PC-9 (cell line): Measurements from ENCODE around the gene VPS13D.

Source experiments
- EZH2 ChIP-seq: fragments of 200-600 bp; sonication (generic); IDR thresholded peaks from 2 replicates; pipeline ENCODE4 v1.8.0; 2017; ENCODE audit warnings: antibody characterized with exemption, low read depth
- TF ChIP-seq, protein P1 (sequence below): fragments of 200-600 bp; sonication (generic); conservative IDR thresholded peaks from 2 replicates; pipeline ENCODE4 v1.6.1; 2017; ENCODE audit warnings: mixed run types, antibody characterized with exemption, mild to moderate bottlenecking, moderate library complexity

DNA sequence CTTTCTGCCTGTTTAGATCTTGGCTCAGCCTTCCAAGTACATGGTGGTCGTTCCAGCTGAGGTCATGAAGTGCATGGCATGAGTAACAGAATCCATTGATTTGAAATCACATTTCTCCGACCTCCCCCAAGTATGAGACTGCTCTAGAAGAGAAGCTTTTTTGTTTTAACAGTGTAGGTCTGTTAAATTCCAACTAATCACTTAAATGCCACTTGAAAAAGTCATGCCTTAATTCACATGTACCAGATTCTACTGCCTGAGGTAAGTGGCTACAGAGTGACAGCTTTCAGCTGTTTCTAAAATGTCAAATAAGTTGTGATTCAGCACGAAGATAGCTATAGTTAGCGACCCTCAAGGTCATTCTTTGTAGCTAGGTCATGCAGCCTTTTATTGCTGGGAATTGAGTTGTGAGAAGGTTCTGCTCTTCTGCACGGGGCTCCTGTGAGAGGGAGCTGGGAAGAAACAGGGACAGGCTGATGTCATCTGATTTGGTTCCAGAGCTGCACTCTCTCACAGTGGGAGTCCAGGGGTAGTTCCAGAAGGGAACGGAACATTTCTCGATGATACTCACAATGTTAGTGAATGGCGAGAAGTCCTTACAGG is 112.7 kb downstream of the VPS13D start:
- TF ChIP-seq, protein P1, sequence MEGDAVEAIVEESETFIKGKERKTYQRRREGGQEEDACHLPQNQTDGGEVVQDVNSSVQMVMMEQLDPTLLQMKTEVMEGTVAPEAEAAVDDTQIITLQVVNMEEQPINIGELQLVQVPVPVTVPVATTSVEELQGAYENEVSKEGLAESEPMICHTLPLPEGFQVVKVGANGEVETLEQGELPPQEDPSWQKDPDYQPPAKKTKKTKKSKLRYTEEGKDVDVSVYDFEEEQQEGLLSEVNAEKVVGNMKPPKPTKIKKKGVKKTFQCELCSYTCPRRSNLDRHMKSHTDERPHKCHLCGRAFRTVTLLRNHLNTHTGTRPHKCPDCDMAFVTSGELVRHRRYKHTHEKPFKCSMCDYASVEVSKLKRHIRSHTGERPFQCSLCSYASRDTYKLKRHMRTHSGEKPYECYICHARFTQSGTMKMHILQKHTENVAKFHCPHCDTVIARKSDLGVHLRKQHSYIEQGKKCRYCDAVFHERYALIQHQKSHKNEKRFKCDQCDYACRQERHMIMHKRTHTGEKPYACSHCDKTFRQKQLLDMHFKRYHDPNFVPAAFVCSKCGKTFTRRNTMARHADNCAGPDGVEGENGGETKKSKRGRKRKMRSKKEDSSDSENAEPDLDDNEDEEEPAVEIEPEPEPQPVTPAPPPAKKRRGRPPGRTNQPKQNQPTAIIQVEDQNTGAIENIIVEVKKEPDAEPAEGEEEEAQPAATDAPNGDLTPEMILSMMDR, result no peak
- no peak for TF ChIP-seq EZH2
